SIG-M5 (cell line): ENCODE results near the gene PLCG2.
"Not testable (repeated sequence)": the region's sequence is repeated elsewhere in the genome, so short reads cannot be mapped to it uniquely, and the experiment has no call there.

Source experiments
- DNase-seq: peaks from one replicate; lab custom pipeline; 2025; lab: John Stamatoyannopoulos, UW

PLCG2 gene

DNA sequence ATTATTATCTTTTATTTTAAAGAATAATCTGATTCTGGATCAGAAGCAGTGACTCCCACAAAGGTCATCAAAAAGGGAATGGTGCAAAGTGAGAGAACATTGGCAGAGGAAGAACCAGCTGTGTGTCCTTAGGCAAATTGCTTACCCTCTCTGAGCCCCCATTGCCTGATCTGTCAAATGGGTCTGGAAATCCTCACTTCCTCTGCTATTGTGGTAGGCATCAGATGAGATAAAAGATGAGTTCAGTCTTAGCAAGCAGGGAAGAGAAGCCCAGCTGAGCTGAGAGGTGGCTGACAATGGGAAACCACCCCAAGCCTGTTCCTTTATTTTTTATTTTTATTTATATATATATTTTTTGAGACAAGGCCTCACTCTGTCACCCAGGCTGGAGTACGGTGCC is 24.2 kb upstream of the PLCG2 start:
- no peak for DNase-seq

DNA sequence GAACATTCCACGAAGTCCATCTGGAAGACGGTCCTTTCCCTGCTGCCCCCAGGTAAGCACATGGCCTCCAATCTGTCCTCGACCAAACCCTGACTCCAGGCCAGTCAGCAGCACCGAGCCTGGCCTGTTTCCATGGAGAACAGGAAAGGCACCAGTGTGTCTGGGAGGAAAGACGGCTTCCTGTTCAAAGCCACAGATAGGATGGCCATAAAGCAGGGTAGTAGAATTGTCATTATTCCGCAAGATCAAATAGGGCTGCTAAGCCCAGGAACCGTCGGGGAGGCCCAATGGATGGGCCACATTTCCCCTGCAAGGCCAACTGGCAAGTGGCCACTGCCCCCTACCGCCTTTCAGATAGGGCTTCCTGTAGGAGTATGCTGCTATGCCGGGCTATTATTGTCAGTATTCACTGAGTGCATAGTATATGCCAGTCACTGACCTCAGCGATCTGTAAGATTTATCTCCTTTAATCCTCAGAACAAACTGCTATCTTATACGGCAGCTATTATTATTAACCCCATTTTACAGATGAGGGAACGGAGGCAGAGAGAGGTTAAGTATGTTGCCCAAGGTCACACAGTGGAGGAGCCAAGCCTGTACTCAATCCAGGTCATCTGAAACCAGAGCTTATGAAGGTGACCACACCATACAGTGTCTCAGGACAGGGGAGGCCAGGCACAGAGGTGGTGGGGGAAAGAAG is 23.0 kb upstream of the PLCG2 start:
- DNase-seq: no peak

DNA sequence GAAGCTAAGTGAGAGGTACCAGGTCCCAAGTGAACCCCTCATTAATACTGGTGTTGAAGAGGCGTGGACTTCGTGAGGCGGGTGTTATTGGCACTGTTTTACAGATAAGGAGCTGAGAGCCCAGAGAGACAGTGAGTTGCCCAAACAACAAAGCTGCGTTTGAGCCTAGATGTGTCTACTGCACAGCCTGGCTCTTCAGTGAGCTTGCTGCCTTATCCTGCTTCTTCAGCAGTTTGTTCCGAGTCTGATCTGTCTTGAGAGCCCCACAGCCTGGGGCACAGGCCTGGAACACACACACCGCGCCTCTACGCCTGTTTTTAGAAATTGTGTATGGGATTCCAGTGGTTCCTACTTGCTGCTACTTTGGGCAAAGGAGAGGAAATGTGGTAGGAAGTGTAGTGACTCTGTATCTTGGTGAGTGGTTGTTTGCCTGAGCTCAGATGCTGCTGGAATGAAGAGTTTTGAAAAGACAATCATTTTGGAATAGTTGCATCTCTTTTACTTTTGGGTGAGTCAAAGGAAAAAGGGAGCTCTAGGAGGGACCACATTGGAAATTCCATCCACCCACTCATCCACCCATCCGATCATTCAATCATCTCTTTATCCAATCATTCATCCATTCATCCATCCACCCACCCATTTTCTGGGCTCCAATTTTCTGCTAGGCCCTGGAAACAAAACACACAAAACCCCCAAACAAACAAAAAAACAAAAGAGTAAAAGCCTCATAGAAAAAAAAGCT is 22.3 kb upstream of the PLCG2 start:
- no peak for DNase-seq

DNA sequence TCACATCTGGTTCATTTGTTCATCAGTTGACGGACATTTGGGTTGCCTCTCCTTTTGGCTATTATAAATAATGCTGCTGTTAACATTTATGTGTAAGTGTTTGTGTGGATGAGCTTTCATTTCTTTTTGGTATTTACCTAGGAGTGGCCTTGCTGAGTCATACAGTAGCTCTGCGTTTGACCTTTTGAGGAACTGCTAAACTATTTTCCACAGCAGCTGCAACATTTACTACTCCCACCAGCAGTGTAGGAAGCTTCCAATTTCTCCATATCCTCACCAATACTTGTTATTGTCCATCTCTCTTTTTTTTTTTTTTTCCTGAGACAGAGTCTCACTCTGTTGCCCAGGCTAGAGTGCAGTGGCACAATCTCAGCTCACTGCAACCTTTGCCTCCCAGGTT is 20.7 kb upstream of the PLCG2 start:
- no peak for DNase-seq

DNA sequence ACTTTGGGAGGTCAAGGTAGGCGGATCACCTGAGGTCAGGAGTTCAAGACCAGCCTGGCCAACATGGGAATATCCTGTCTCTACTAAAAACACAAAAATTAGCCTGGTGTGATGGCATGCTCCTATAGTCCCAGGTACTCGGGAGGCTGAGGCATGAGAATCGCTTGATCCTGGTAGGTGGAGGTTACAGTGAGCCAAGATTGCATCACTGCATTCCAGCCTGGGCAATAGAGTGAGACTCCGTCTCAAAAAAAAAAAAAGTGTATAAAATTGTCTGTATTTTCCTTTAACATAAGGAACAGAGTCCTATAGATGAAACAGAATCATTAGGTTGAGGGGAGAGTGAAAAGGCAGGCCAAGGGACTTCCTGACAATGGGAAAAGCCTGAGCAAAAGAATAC is 16.8 kb upstream of the PLCG2 start:
- DNase-seq: not testable (repeated sequence)

DNA sequence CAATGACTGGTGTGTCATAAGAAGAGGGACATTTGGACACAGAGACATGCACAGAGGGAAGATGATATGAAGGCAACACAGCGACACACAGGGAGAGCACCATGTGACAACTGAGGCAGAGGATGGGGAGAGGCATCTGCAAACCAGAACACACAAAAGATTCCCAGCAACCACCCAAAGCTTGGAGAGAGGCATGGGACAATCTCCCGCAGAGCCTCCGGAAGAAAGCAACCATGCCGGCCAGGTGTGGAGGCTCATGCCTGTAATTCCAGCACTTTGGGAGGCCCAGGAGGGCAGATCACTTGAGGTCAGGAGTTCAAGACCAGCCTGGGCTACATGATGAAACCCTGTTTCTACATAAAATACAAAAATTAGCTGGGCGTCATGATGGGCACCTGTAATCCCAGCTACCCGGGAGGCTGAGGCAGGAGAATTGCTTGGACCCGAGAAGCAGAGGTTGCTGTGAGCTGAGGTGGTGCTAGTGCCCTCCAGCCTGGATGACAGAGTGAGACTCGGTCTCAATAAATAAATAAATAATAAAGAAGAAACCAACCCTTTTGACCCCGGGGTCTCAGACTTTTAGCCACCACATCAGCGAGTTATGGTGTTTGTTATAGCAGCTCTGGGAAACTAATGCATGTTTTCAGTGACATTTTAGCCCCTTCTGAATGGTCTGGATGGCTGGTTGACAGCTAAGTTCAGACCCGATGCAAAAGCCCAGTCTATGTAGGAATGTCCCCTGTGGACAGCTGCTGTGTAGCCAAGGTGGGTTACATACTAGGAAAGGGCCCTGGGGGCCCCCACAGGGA is 13.8 kb upstream of the PLCG2 start:
- no peak for DNase-seq

DNA sequence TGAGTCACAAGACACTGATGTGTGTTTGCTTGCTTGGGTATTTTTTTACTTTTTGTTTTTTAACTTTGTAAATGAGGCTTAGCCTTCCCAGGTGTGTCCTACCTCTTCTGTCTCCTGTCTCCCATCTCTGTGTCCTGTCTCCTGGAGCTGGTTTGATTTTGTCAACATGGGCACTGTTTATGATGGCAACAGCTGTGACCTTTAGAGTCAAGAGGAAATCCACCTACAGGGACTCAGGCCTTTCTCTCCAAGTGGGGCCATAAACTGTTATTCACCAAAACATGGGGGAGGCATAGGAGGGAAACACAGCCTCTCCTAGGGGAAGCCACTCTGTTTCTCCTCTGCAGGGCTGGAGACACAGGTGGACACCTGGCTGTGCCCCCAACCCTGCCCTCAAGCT is 13.1 kb upstream of the PLCG2 start:
- DNase-seq: no peak

DNA sequence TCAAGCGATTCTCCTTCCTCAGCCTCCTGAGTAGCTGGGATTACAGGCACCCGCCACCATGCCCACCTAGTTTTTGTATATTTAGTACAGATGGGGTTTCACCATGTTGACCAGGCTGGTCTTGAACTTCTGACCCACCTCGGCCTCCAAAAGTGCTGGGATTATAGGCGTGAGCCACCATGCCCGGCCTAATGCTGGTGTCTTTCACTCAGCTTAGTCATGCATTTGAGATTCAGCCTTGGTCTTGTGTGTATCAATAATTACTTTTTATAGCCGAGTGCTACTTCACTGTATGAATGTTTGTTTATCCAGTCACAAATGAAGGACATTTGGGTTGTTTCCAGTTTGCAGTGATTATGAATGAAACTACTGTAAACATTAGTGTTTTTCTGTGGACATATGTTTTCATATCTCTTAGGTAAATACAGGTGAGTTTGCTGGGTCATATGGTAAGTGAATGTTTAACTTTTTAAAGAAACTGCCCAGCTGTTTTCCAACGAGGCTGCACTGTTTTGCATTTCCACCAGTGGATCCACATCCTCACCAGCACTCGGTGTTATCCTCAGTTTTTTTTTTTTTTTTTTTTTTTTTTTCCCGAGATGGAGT is 11.0 kb upstream of the PLCG2 start:
- DNase-seq: no peak

DNA sequence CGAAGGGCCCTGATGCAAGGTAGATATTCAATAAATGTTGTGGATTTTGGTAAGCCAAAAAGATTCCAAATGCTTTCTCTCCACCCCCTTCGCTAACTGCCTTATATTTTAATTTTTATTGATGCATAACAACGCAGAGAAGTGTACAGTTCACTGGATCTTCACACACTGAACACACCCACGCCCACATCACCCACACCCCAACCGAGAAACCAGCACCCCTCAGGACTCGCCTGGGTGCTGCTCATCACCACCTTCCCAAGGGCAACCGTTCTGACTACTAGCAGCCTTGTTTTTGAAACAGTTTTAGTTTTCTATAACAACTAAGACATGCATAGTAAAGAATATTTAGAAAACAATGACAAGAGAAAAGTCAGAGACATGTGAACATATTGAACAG is 9.1 kb upstream of the PLCG2 start:
- DNase-seq: no peak

DNA sequence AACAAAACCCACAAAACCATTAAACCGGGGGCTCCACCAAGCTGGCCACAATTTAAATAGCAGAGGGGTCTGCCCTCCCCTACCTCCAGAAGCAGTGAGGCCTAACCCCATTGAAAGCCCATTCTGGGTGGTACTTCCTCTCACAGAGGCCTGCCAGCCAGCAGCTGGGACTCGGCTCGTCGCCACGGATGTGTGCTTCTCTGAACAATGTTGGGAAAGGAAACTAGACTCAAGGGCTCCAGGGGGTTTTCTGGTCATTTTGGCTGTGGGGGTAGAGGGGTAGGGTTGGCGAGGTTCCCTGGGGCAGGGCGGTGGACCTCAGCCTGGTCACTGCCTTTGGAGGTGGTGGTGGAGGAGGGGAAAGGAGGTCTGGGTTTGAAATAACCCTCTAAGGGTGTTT is 4.7 kb upstream of the PLCG2 start:
- DNase-seq: no peak

DNA sequence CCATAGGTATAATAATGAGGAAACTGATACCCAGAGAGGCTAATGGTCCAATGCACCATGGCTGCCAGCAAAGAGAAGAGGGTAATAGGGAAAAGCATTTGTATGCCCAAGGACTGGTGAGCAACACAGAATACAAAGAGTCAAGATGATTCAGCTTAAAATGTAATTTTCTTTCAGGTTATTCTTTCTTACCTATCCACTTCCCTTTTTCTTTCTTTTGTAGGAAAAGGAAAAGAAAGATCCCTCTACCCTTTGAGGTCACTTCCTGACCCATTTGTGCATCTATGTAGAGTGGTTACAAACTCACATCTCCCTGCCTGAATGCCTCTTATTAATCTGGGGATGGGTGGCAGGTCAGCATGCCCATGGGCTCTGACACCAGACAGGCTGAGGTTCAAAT is 3.5 kb upstream of the PLCG2 start:
- no peak for DNase-seq

DNA sequence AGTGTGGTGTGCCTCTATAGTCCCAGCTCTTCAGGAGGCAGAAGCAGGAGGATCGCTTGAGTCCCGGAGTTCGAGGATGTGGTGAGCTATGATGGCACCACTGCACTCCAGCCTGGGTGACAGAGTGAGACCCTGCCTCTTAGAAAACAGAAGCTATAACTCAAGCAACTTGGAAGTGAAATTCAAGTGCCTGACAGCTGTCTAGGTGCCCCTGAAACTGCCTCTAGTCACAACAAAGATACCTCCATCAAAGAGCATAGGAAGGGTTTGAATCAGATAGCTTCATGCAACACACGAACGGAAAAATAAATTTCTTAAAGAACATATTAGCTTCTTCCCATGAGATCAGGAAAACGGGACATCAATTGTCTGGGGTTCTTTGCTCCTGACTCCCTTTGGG is 860 bp upstream of the PLCG2 start:
- no peak for DNase-seq

DNA sequence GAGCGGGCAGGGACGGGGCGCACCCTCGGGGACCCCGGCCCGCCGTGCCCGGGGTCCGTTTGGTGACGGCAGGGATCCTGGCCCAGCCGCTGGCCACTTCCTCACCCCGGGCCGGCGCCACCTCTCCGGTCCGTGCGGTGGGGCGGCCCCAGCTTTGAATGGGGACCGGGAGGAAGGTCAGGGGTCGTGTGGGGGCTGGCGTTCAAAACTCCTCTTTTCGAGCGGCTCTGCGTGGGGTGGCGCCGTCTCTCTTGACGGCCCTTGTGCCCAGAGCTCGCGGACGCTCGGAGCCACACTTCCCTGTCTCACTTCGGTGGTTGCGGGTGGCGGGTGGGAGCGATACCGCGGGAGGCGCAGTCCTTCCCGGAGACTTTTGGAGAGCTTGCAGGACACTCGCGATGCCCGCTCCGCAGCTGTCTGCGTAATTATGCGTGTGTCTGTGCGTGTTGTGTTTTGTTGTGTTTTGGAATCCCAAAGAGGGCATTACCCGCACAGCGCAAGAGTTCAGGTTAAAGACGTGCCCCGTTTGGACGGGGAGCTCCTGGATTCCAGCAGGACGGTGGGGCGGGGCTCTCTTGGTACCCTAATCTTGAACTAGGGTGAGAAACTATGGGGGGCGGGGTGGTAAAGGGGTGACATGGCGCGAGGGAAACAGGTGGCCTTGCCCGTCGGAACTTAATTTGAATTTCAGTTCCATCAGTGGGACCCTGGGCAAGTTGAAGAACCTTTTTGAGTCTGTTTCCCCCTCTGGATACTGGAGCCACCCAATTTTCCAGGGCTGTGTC is 637 bp downstream of the PLCG2 start:
- DNase-seq: no peak

DNA sequence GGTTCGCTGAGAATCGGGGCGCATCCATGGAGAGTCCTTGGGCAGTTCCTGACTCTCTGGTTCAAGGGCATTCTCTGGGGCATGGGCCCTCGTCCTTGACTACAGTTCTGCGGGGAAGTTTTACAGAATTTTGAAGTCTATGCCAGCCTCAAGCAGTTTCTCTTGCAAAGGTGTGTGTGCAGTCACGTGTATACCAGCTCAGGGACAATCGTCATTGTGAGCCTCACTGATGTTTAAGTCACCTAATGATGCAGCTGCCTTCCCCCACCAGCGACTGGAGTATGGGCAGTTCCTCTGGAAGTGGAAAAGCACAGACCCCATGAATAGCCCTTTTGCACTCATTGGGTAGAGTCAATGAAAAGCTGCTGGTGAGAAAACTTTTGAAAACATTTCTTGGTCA is 1.3 kb downstream of the PLCG2 start:
- DNase-seq: no peak

DNA sequence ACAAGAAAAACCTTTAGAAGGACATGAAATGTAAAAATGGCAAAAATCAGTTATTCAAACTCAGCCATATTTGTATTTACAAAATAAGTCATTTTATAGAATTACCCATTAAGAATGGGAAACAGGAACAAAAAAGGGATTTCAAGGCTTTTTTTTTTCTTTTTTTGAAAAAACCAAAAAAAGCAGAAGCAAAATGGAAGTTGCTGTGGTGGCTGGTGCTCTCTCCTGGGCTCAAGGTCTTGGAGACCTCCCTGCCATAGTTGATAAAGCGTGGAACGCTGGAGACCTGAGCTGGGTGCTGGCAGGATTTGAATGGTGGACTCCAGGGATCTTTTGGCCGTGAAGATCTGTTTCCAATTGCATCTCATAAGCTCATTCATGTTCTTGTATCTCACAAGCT is 3.1 kb downstream of the PLCG2 start:
- DNase-seq: no peak

DNA sequence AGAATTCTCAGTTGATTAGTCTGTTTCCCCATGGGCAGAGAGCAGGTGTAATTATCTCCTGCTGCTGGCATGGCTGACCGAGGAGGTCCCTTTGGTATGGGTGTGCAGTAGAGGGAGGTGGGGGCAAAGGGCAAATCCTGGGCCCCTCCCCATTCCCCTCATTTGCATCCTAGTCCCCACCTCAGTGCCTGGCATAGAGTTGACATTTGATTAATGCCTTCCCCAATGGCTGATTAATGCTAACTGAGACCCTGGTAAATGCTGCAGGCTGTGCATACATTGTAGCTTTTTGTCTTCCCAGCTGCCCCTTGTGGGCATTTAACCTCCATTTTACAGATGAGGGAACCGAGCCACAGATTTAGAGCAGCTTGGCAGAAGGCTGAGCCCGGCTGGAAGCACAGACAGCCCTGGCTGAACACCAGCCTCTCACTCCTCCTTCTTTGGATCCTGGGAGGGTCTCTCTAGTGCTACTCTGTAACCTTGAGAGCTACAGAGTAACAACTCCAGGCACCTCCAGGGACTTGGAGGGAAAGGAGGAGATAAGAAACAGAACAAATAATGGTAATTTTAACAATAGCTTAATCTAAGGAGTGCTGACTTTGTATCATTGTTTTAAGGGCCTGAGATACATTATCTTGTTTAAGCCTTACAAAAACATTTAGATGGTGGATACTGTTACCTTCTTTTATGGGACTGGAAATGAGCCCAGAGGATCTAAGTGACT is 5.1 kb downstream of the PLCG2 start:
- no peak for DNase-seq

DNA sequence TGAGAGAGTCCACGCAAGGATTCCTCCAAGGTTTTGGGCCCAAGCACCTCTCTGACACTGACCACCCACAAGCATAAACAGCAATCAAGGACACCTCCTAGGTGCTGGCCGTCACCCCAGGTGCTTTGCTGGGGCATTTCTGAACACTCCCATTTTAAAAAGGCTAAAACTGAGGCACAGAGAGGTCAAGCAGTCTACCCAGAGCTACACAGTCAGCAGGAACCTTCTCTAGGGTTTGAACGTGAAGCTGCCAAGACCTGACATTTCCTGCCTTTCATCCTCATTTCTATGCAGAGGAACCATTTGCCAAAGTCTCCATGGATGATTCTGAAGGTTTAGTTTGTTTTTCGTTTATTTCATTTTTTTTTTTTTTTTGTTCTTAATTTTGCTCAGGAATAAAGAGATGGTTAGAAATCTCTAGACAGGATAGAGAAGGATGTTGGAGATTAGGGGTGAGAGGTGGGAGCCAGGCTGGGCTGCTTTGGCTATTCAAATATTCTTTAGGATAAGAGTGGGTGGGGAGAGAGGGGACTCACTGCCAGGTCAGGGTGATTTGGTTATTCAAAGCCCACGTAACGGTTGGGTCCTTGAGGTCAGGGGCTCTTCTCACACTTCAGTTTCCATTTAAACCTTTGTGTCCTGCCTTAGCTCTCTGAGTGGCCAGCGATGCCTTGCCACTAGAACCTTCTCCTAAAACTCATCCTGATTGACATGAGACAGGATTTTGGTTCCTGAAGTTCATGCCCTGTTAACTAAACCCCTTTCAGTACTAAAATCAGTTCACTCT is 6.2 kb downstream of the PLCG2 start:
- no peak for DNase-seq

DNA sequence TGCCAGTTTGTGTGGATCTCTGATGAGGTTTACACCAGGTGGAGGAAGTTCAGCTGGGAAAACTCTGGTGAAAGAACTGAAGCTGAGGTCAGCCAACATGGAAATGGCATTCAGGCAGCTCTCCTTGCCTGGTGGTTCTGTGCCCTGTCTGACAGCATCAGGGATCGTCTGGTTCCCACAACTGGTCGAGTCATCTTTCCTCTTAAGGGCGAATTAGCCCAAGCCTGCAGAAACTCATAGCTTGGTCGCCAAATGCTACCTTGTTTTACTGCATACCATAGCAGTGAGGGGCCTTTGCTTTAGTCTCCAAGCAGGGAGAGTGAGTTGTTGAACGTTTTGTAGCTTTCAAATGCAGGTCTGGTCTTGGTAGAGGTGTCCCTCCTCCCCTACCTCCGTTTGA is 7.2 kb downstream of the PLCG2 start:
- no peak for DNase-seq

DNA sequence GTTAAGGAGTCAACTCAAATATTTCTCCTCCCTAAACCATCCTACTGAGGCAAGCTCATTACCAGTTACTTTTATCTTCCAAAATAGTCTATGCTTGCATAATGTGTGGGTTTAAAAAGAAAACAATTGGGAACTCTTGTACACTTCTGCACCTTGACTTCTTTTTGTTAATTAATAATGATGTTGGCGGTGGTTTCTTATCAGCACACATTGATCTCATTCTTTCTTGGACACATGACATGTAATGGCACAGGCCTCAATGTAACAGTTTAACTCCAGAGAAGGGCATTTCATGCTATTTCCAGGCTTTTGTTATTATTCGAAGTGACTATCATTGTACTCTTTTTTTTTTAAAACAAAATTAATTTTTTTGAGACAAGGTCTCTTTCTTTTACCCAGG is 7.8 kb downstream of the PLCG2 start:
- no peak for DNase-seq

DNA sequence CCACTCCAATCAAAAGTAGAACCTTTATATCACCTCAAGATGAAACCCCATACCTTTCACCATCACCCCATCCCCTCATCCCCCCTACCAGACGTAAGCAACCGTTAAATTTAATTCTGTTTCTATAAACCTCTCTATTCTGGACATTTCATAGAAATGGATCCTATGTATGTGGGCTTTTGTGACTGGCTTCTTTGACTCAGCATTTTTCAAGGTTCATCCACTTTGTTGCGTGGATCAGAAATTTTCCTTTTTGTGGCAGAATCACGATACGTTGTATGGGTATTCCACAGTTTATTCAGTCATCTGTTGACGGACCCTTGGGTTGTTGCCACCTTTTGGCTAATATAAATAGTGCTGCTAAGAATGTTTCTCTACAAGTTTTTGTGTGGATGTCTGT is 8.6 kb downstream of the PLCG2 start:
- no peak for DNase-seq
